ENCODE results near the gene SYNPO.

DNA sequence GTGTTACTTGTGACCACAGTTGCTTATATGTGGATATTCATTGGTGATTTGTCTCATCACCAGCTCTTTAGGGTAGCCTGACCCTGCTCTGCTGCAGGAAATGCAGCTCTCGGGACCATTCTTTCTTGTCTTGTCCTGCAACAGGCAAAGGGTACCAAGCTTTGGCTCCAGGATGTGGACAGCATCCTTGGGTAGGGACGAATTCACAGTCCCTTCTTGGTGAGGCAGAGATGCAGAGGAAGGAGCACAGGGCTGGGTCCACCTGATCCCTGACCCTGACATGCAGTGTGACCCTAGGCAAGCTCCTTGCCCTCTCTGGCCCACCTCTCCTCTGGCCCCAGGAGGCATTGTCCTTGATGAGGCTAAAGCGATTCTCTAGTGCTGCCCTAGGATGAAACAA is 37.0 kb upstream of the SYNPO start:
- TF ChIP-seq TAF1 (IDR thresholded peaks at IDR 0.05; ENCODE audit: borderline replicate concordance, low read depth, low read length): no peak
- TF ChIP-seq MXI1 (IDR thresholded peaks at IDR 0.05; ENCODE audit: low read depth, low read length): no peak
- TF ChIP-seq, protein P1, sequence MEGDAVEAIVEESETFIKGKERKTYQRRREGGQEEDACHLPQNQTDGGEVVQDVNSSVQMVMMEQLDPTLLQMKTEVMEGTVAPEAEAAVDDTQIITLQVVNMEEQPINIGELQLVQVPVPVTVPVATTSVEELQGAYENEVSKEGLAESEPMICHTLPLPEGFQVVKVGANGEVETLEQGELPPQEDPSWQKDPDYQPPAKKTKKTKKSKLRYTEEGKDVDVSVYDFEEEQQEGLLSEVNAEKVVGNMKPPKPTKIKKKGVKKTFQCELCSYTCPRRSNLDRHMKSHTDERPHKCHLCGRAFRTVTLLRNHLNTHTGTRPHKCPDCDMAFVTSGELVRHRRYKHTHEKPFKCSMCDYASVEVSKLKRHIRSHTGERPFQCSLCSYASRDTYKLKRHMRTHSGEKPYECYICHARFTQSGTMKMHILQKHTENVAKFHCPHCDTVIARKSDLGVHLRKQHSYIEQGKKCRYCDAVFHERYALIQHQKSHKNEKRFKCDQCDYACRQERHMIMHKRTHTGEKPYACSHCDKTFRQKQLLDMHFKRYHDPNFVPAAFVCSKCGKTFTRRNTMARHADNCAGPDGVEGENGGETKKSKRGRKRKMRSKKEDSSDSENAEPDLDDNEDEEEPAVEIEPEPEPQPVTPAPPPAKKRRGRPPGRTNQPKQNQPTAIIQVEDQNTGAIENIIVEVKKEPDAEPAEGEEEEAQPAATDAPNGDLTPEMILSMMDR (IDR thresholded peaks at IDR 0.05): no peak
- TF ChIP-seq EZH2phosphoT487 (IDR thresholded peaks at IDR 0.05; ENCODE audit: borderline replicate concordance, low read depth): no peak
- no peak for TF ChIP-seq POLR2AphosphoS5 (IDR thresholded peaks at IDR 0.05; ENCODE audit: low read depth, low read length)
- TF ChIP-seq, protein P2, sequence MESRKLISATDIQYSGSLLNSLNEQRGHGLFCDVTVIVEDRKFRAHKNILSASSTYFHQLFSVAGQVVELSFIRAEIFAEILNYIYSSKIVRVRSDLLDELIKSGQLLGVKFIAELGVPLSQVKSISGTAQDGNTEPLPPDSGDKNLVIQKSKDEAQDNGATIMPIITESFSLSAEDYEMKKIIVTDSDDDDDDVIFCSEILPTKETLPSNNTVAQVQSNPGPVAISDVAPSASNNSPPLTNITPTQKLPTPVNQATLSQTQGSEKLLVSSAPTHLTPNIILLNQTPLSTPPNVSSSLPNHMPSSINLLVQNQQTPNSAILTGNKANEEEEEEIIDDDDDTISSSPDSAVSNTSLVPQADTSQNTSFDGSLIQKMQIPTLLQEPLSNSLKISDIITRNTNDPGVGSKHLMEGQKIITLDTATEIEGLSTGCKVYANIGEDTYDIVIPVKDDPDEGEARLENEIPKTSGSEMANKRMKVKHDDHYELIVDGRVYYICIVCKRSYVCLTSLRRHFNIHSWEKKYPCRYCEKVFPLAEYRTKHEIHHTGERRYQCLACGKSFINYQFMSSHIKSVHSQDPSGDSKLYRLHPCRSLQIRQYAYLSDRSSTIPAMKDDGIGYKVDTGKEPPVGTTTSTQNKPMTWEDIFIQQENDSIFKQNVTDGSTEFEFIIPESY (IDR thresholded peaks at IDR 0.05; ENCODE audit: borderline replicate concordance, low read depth): no peak
- TF ChIP-seq SIN3A (IDR thresholded peaks at IDR 0.05; ENCODE audit: borderline replicate concordance, low read depth, low read length): no peak

All from SK-N-SH (cell line).